ENCODE data around the gene HPCAL1.

The HPCAL1 gene

GRCh38 chr2:10466801-10467200 is 164.1 kb downstream of the HPCAL1 start:
- H3K27ac ChIP-seq: peak overlapping the region; percentile 56
- no peak for TF ChIP-seq CTCF (conservative IDR thresholded peaks at IDR 0.05)

- TF ChIP-seq CTCF (conservative IDR thresholded peaks at IDR 0.05): no peak
- H3K27ac ChIP-seq: no peak overlapping the region
Observed at GRCh38 chr2:10467401-10467800, 164.7 kb downstream of the HPCAL1 start.

GRCh38 chr2:10469301-10469700 is 166.6 kb downstream of the HPCAL1 start:
- no peak overlapping the region for H3K27ac ChIP-seq
- TF ChIP-seq CTCF (conservative IDR thresholded peaks at IDR 0.05): no peak

- no peak for TF ChIP-seq CTCF (conservative IDR thresholded peaks at IDR 0.05)
- no peak overlapping the region for H3K27ac ChIP-seq
Observed at GRCh38 chr2:10469955-10470608, 167.4 kb downstream of the HPCAL1 start.

GRCh38 chr2:10471046-10471571 is 168.4 kb downstream of the HPCAL1 start:
- no peak for TF ChIP-seq CTCF (conservative IDR thresholded peaks at IDR 0.05)
- H3K27ac ChIP-seq: no peak overlapping the region

- H3K27ac ChIP-seq: peak overlapping the region; percentile 64; the same call in 1 of the 2 replicates
Observed at GRCh38 chr2:10471955-10472354, 169.3 kb downstream of the HPCAL1 start.

More at GRCh38 chr2:10471955-10472354, 169.3 kb downstream of the HPCAL1 start:
- no peak for TF ChIP-seq CTCF (conservative IDR thresholded peaks at IDR 0.05)

Data from VCaP (cell line).